ENCODE results near the gene GSDMA.

GSDMA gene

GRCh38 chr17:39924691-39925055, 38.1 kb upstream of the GSDMA start:
- Histone ChIP-seq H3K4me3 (replicated peaks; ENCODE audit: low read depth, low read length) (no peak overlapping the region), H3K36me3 (ENCODE audit: control insufficient read depth, insufficient read depth, low read length) (peaks cover 28% of the 10 kb centered on the region)
- no peak for DNase-seq (ENCODE audit: extremely low read depth, insufficient read length)

GRCh38 chr17:39925282-39926134, 37.3 kb upstream of the GSDMA start:
- no peaks in the 10 kb centered on the region for H3K27me3 ChIP-seq (replicated peaks; ENCODE audit: control insufficient read depth, insufficient read depth, low read length)
- TF ChIP-seq, protein P1, sequence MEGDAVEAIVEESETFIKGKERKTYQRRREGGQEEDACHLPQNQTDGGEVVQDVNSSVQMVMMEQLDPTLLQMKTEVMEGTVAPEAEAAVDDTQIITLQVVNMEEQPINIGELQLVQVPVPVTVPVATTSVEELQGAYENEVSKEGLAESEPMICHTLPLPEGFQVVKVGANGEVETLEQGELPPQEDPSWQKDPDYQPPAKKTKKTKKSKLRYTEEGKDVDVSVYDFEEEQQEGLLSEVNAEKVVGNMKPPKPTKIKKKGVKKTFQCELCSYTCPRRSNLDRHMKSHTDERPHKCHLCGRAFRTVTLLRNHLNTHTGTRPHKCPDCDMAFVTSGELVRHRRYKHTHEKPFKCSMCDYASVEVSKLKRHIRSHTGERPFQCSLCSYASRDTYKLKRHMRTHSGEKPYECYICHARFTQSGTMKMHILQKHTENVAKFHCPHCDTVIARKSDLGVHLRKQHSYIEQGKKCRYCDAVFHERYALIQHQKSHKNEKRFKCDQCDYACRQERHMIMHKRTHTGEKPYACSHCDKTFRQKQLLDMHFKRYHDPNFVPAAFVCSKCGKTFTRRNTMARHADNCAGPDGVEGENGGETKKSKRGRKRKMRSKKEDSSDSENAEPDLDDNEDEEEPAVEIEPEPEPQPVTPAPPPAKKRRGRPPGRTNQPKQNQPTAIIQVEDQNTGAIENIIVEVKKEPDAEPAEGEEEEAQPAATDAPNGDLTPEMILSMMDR (IDR thresholded peaks at IDR 0.05; ENCODE audit: insufficient read depth, low read length, poor library complexity, severe bottlenecking) = no peak
- peaks cover 26% of the 10 kb centered on the region for H3K36me3 ChIP-seq (ENCODE audit: control insufficient read depth, insufficient read depth, low read length)
- H3K4me3 ChIP-seq (replicated peaks; ENCODE audit: low read depth, low read length) = peak overlapping the region; percentile 91
- DNase-seq (ENCODE audit: extremely low read depth, insufficient read length) = no peak

More at GRCh38 chr17:39924691-39925055, 38.1 kb upstream of the GSDMA start:
- TF ChIP-seq, protein P1 (IDR thresholded peaks at IDR 0.05; ENCODE audit: insufficient read depth, low read length, poor library complexity, severe bottlenecking) = no peak
- no peaks in the 10 kb centered on the region for H3K27me3 ChIP-seq (replicated peaks; ENCODE audit: control insufficient read depth, insufficient read depth, low read length)

- TF ChIP-seq, protein P1 (IDR thresholded peaks at IDR 0.05; ENCODE audit: insufficient read depth, low read length, poor library complexity, severe bottlenecking) = no peak
- peak overlapping the region; percentile 91 for H3K4me3 ChIP-seq (replicated peaks; ENCODE audit: low read depth, low read length)
- no peak for DNase-seq (ENCODE audit: extremely low read depth, insufficient read length)
Observed at GRCh38 chr17:39926135-39926587, 36.6 kb upstream of the GSDMA start.

DNA sequence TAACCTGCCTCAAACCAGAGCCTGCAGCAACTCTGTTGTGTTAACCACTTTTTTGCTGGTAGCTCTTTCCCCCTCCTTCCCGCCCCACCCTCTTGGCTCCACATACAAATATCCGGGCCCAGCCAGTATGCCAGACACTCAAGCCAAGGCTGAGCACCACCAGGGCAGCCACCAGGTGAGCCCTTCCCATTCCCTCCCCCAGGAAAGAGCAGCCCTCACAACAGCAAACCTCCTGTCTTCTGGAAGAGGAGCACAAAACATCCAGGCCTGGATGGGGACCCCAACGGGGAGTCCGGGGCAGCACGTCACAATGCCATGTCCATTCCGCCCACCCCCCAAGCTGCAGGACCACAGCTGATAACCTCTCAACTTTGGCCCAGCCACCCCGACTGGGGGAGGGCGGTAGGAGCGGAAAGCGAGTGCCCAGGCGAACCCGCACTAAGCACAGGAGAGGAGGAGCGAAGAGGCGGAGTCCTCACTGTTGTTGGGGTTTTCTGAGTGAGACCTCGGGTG, 36.2 kb upstream of the GSDMA start:
- H3K4me3 ChIP-seq (replicated peaks; ENCODE audit: low read depth, low read length) = peak overlapping the region; percentile 91
- peak; percentile 48 for DNase-seq (ENCODE audit: extremely low read depth, insufficient read length)
- TF ChIP-seq, protein P1 (IDR thresholded peaks at IDR 0.05; ENCODE audit: insufficient read depth, low read length, poor library complexity, severe bottlenecking) = no peak
- no peaks in the 10 kb centered on the region for H3K27me3 ChIP-seq (replicated peaks; ENCODE audit: control insufficient read depth, insufficient read depth, low read length)
- peaks cover 25% of the 10 kb centered on the region for H3K36me3 ChIP-seq (ENCODE audit: control insufficient read depth, insufficient read depth, low read length)

More at GRCh38 chr17:39926135-39926587, 36.6 kb upstream of the GSDMA start:
- Histone ChIP-seq H3K36me3 (ENCODE audit: control insufficient read depth, insufficient read depth, low read length) (peaks cover 26% of the 10 kb centered on the region), H3K27me3 (replicated peaks; ENCODE audit: control insufficient read depth, insufficient read depth, low read length) (no peaks in the 10 kb centered on the region)

GRCh38 chr17:39927101-39927928, 35.5 kb upstream of the GSDMA start, which contains the start of the genes LRRC3C and ORMDL3:
Gene LRRC3C, plus strand, starts transcription at chr17:39927732. Its CDS starts 13,792 bp downstream, at chr17:39941524.
Gene ORMDL3, minus strand, starts transcription at chr17:39927601. Its CDS starts 3,398 bp downstream, at chr17:39924203.
- peak; percentile 93 for DNase-seq (ENCODE audit: extremely low read depth, insufficient read length)

More at GRCh38 chr17:39927101-39927928, 35.5 kb upstream of the GSDMA start, which contains the start of the genes LRRC3C and ORMDL3:
- no peaks in the 10 kb centered on the region for H3K27me3 ChIP-seq (replicated peaks; ENCODE audit: control insufficient read depth, insufficient read depth, low read length)
- peak within 1 kb of the TSS; percentile 91 for H3K4me3 ChIP-seq (replicated peaks; ENCODE audit: low read depth, low read length)
- H3K36me3 ChIP-seq (ENCODE audit: control insufficient read depth, insufficient read depth, low read length) = peaks cover 20% of the 10 kb centered on the region
- TF ChIP-seq, protein P1 (IDR thresholded peaks at IDR 0.05; ENCODE audit: insufficient read depth, low read length, poor library complexity, severe bottlenecking) = no peak

Measured in GM06990 (cell line).